ENCODE measurements around the gene CROT.

CROT gene

GRCh38 chr7:87416682-87417587 is 71.5 kb downstream of the CROT start:
- DNase-seq: peak; percentile 63

GRCh38 chr7:87420173-87420572 is 74.7 kb downstream of the CROT start:
- DNase-seq: no peak

GRCh38 chr7:87424075-87424474 is 78.6 kb downstream of the CROT start:
- DNase-seq: no peak

GRCh38 chr7:87426160-87426559 is 80.7 kb downstream of the CROT start:
- no peak for DNase-seq

- no peak for DNase-seq
These were observed 81.8 kb downstream of the CROT start for GRCh38 chr7:87427288-87427687.

- DNase-seq: no peak
These were observed 87.1 kb downstream of the CROT start for GRCh38 chr7:87432536-87432935.

- DNase-seq: no peak
These were observed 90.1 kb downstream of the CROT start for GRCh38 chr7:87435546-87435945.

- no peak for DNase-seq
These were observed 100.4 kb downstream of the CROT start for GRCh38 chr7:87445897-87446296.

- DNase-seq: no peak
These were observed 101.7 kb downstream of the CROT start for GRCh38 chr7:87447116-87447635.

- no peak for DNase-seq
These were observed 102.9 kb downstream of the CROT start for GRCh38 chr7:87448388-87448787.
